K562 (cell line): ENCODE results near the gene WASL. TPM values are rescaled to one million over a fixed set of nuclear protein-coding genes. Genes with fewer than 3 reads are reported as not detected.

ENCODE experiments used
- CC2D1A ChIP-seq: fragments of 450-650 bp; IDR thresholded peaks from 2 replicates; pipeline ENCODE4 v1.6.1; 2017; ENCODE audit warnings: mild to moderate bottlenecking
- HEY1 ChIP-seq: fragments of 250-450 bp; sonication (Bioruptor Pico); IDR thresholded peaks from 2 replicates; pipeline ENCODE4 v1.5.0; 2020; ENCODE audit warnings: mild to moderate bottlenecking, moderate library complexity, borderline replicate concordance
- ILF3 ChIP-seq: fragments of 450-650 bp; IDR thresholded peaks from 2 replicates; pipeline ENCODE4 v1.6.1; 2018; ENCODE audit warnings: antibody characterized with exemption, mild to moderate bottlenecking, moderate library complexity, borderline replicate concordance
- NR2C1 ChIP-seq, 2 experiments: fragments of 450-650 bp; IDR thresholded peaks; 2 replicates each; pipeline ENCODE4 v1.6.1; 2017; ENCODE audit warnings: mild to moderate bottlenecking in 2 of 2, antibody characterized with exemption in 1 of 2, inconsistent platforms in 1 of 2, missing compliant biosample characterization in 1 of 2, missing genetic modification characterization in 1 of 2
- PCBP1 ChIP-seq: fragments of 200-400 bp; formaldehyde crosslinking; IDR thresholded peaks from 2 replicates; pipeline ENCODE4 v1.6.1; 2018; ENCODE audit warnings: mild to moderate bottlenecking, low read depth, low read length; ENCODE audit not compliant: poor library complexity, severe bottlenecking
- POLR2A ChIP-seq: fragments of 450-650 bp; conservative IDR thresholded peaks from 2 replicates; pipeline ENCODE4 v1.6.1; 2016
- POLR2G ChIP-seq: fragments of 200-400 bp; formaldehyde crosslinking; IDR thresholded peaks from 2 replicates; pipeline ENCODE4 v1.6.1; 2017; ENCODE audit warnings: low read depth, mild to moderate bottlenecking, antibody characterized with exemption, low read length, moderate library complexity
- POLR2H ChIP-seq: IDR thresholded peaks from 2 replicates; pipeline ENCODE4 v1.6.1; 2016; ENCODE audit warnings: missing genetic modification characterization, low read depth, mild to moderate bottlenecking, control low read depth, missing compliant biosample characterization, moderate library complexity
- SMAD1 ChIP-seq: fragments of 150-350 bp; IDR thresholded peaks from 2 replicates; pipeline ENCODE4 v1.6.1; 2014; ENCODE audit warnings: low read length, low read depth; ENCODE audit not compliant: partially characterized antibody
- TEAD1 ChIP-seq, 2 experiments: fragments of 450-650 bp in 1 of 2; sonication (generic) in 1 of 2; formaldehyde crosslinking; IDR thresholded peaks; 2 replicates each; pipeline versions ENCODE4 v1.4.0 to v1.8.0; 2020 to 2022; ENCODE audit warnings: mild to moderate bottlenecking in 2 of 2, missing genetic modification reagents in 1 of 2
- ZNF212 ChIP-seq: fragments of 450-650 bp; formaldehyde crosslinking; IDR thresholded peaks from 2 replicates; pipeline ENCODE4 v1.4.0; 2020; ENCODE audit warnings: mild to moderate bottlenecking
- polyA plus RNA-seq, 8 experiments: library from polyadenylated mRNA; depleted of rRNA in 4 of 8; stranded (reverse) in 5 of 8; unstranded in 3 of 8; fragments of >200 nt; fragmentation: Nextera tagmentation in 2 of 8; fragmentation: Illumina TruSeq in 1 of 8; extraction: Ambion mirVana in 2 of 8; extraction: Trizol in 1 of 8; gene quantifications; 2 replicates each; pipeline versions ENCODE4 v1.2.1 to v1.2.3, GENCODE V29; 2011 to 2014; ENCODE audit warnings: inconsistent platforms in 1 of 8, missing spikeins in 1 of 8
- total RNA-seq, 7 experiments: library from RNA; depleted of rRNA in 6 of 7; stranded (reverse); fragments of >200 nt in 6 of 7; fragmentation: Illumina TruSeq in 2 of 7; extraction: Trizol in 2 of 7; gene quantifications; 2 replicates each; pipeline versions ENCODE4 v1.2.1 to v1.2.3, GENCODE V29; 2011 to 2021; ENCODE audit warnings: low replicate concordance in 1 of 7
- TF ChIP-seq, protein P1 (sequence below): fragments of 450-650 bp; IDR thresholded peaks from 2 replicates; pipeline ENCODE4 v1.6.1; 2017; ENCODE audit warnings: mild to moderate bottlenecking, moderate library complexity
- TF ChIP-seq, protein P2 (sequence below): fragments of 250-450 bp; sonication (Bioruptor Pico); IDR thresholded peaks from 2 replicates; pipeline ENCODE4 v1.8.0; 2022; ENCODE audit warnings: moderate library complexity, mild to moderate bottlenecking, inconsistent platforms
- TF ChIP-seq, protein P3 (sequence below), 2 experiments: fragments of 450-650 bp in 1 of 2; sonication (generic) in 1 of 2; formaldehyde crosslinking in 1 of 2; IDR thresholded peaks; 2 replicates each; pipeline versions ENCODE4 v1.7.1 to v1.9.0; 2016 to 2022; ENCODE audit warnings: inconsistent platforms in 1 of 2, mild to moderate bottlenecking in 1 of 2, missing genetic modification reagents in 1 of 2
- TF ChIP-seq, protein P4 (sequence below): fragments of 450-650 bp; IDR thresholded peaks from 2 replicates; pipeline ENCODE4 v1.6.1; 2016; ENCODE audit warnings: missing biosample characterization, missing genetic modification characterization

WASL gene
- total and polyA plus RNA-seq, 9 of the 15 experiments (the other 6 are each of a cell fraction or from before 2014, with no cell fraction given) = 3.2 to 13.9 (median 8.3) TPM

DNA sequence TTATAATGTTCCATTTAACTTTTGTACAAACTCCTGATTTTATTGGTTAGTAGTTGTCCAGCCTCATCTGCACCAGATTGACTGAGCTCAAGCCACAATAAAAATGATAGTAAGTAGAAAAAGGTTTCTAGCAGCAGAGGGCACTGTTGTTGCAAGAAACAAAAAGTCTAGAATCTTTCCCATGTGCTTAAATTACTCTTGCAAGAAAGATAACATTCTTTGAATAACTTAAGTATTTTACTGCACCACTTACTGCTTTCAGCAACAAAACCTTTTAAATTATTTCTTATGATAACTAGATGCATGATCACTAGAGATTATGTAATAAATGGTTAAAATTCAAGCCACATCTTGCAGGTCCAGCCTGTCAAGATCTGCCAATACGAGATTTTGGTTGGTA lies 66.1 kb downstream of the WASL start (continued):
- TF ChIP-seq, protein P1, sequence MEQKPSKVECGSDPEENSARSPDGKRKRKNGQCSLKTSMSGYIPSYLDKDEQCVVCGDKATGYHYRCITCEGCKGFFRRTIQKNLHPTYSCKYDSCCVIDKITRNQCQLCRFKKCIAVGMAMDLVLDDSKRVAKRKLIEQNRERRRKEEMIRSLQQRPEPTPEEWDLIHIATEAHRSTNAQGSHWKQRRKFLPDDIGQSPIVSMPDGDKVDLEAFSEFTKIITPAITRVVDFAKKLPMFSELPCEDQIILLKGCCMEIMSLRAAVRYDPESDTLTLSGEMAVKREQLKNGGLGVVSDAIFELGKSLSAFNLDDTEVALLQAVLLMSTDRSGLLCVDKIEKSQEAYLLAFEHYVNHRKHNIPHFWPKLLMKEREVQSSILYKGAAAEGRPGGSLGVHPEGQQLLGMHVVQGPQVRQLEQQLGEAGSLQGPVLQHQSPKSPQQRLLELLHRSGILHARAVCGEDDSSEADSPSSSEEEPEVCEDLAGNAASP = no peak
- TF ChIP-seq, protein P2, sequence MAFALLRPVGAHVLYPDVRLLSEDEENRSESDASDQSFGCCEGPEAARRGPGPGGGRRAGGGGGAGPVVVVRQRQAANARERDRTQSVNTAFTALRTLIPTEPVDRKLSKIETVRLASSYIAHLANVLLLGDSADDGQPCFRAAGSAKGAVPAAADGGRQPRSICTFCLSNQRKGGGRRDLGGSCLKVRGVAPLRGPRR (CRISPR knock-in tag) = no peak
- TF ChIP-seq NR2C1 (IDR thresholded peaks at IDR 0.05) (no peak), NR2C1 (tag; IDR thresholded peaks at IDR 0.05) (no peak), HEY1 (CRISPR knock-in tag) (no peak), ZNF212 (no peak), SMAD1 (no peak), CC2D1A (no peak), POLR2A (no peak), PCBP1 (no peak), POLR2H (tag) (peak; percentile 58), TEAD1 (CRISPR knock-in tag; IDR thresholded peaks at IDR 0.05) (peak; percentile 24 to 25; a peak in 2 of 4 replicates), POLR2G (no peak), ILF3 (0 out of 2 replicates have a peak, but pooled peaks have one; percentile 5)
- TF ChIP-seq, protein P3, sequence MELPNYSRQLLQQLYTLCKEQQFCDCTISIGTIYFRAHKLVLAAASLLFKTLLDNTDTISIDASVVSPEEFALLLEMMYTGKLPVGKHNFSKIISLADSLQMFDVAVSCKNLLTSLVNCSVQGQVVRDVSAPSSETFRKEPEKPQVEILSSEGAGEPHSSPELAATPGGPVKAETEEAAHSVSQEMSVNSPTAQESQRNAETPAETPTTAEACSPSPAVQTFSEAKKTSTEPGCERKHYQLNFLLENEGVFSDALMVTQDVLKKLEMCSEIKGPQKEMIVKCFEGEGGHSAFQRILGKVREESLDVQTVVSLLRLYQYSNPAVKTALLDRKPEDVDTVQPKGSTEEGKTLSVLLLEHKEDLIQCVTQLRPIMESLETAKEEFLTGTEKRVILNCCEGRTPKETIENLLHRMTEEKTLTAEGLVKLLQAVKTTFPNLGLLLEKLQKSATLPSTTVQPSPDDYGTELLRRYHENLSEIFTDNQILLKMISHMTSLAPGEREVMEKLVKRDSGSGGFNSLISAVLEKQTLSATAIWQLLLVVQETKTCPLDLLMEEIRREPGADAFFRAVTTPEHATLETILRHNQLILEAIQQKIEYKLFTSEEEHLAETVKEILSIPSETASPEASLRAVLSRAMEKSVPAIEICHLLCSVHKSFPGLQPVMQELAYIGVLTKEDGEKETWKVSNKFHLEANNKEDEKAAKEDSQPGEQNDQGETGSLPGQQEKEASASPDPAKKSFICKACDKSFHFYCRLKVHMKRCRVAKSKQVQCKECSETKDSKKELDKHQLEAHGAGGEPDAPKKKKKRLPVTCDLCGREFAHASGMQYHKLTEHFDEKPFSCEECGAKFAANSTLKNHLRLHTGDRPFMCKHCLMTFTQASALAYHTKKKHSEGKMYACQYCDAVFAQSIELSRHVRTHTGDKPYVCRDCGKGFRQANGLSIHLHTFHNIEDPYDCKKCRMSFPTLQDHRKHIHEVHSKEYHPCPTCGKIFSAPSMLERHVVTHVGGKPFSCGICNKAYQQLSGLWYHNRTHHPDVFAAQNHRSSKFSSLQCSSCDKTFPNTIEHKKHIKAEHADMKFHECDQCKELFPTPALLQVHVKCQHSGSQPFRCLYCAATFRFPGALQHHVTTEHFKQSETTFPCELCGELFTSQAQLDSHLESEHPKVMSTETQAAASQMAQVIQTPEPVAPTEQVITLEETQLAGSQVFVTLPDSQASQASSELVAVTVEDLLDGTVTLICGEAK (IDR thresholded peaks at IDR 0.05) = no peak
- TF ChIP-seq, protein P3 (CRISPR knock-in tag; IDR thresholded peaks at IDR 0.05) = no peak
- TF ChIP-seq, protein P4, sequence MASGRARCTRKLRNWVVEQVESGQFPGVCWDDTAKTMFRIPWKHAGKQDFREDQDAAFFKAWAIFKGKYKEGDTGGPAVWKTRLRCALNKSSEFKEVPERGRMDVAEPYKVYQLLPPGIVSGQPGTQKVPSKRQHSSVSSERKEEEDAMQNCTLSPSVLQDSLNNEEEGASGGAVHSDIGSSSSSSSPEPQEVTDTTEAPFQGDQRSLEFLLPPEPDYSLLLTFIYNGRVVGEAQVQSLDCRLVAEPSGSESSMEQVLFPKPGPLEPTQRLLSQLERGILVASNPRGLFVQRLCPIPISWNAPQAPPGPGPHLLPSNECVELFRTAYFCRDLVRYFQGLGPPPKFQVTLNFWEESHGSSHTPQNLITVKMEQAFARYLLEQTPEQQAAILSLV = no peak
